ENCODE measurements around the gene CARNS1.

DNA sequence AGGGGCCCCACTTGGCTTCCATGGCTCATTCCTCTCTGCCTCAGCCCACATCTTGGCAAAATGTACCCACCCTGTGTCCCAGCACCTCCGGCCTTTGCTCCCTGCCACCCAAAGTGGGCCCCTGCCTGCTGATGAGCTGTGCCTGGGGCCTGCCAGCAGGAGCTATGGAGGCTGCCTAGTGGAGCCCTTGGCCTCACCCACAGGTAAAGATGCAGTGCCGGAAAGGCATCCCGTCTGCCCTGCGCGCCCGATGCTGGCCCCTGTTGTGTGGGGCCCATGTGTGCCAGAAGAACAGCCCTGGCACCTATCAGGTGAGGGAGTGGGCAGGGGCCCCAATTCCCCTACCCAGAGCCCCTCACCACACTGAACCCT is 10.3 kb upstream of the CARNS1 start:
- TF ChIP-seq, protein P1, sequence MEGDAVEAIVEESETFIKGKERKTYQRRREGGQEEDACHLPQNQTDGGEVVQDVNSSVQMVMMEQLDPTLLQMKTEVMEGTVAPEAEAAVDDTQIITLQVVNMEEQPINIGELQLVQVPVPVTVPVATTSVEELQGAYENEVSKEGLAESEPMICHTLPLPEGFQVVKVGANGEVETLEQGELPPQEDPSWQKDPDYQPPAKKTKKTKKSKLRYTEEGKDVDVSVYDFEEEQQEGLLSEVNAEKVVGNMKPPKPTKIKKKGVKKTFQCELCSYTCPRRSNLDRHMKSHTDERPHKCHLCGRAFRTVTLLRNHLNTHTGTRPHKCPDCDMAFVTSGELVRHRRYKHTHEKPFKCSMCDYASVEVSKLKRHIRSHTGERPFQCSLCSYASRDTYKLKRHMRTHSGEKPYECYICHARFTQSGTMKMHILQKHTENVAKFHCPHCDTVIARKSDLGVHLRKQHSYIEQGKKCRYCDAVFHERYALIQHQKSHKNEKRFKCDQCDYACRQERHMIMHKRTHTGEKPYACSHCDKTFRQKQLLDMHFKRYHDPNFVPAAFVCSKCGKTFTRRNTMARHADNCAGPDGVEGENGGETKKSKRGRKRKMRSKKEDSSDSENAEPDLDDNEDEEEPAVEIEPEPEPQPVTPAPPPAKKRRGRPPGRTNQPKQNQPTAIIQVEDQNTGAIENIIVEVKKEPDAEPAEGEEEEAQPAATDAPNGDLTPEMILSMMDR (IDR thresholded peaks at IDR 0.05; ENCODE audit: insufficient read depth, low read length, poor library complexity, severe bottlenecking), result no peak
- no peak for TF ChIP-seq EZH2phosphoT487 (conservative IDR thresholded peaks at IDR 0.05; ENCODE audit: low read length)

Measured in SU-DHL-6 (cell line).